ENCODE results near the gene EPB41L4A. TPM values are rescaled to one million over a fixed set of nuclear protein-coding genes. Genes with fewer than 3 reads are reported as not detected.
A peak's percentile ranks its signal among the peaks of the same experiment; 100 is the strongest.
"Not testable (repeated sequence)": the region's sequence is repeated elsewhere in the genome, so short reads cannot be mapped to it uniquely, and the experiment has no call there.

Gene EPB41L4A
- total and polyA plus RNA-seq, 4 donors, result 23.4 to 67.5 (median 40.4) TPM

- not testable (repeated sequence) for DNase-seq (ENCODE audit: low read depth in 4 of 6, low spot score in 6 of 6); H3K9me3 ChIP-seq (ENCODE audit: control insufficient read depth, insufficient read depth, low read length); H3K27ac ChIP-seq (ENCODE audit: low read depth, low read length); H3K4me3 ChIP-seq (ENCODE audit: low read depth, low read length); H3K36me3 ChIP-seq (ENCODE audit: control insufficient read depth, insufficient read depth, low read length); H3K4me1 ChIP-seq (ENCODE audit: control insufficient read depth, insufficient read depth, low read length); H3K27me3 ChIP-seq (ENCODE audit: control insufficient read depth, insufficient read depth, low read length)
- no CpG with 5 or more reads among the region's 3 CpGs for WGBS (ENCODE audit: insufficient coverage)
These were observed 7.1 kb upstream of the EPB41L4A start for GRCh38 chr5:112426202-112426601.

GRCh38 chr5:112419986-112420864 lies 1.1 kb upstream of the EPB41L4A start:
- Histone ChIP-seq H3K27me3 (ENCODE audit: control insufficient read depth, insufficient read depth, low read length) (no peaks in the 10 kb centered on the region), H3K27ac (ENCODE audit: low read depth, low read length) (peak overlapping the region; percentile 79), H3K4me3 (ENCODE audit: low read depth, low read length) (peak overlapping the region; percentile 92), H3K4me1 (ENCODE audit: control insufficient read depth, insufficient read depth, low read length) (peaks cover 8% of the 10 kb centered on the region), H3K9me3 (ENCODE audit: control insufficient read depth, insufficient read depth, low read length) (no peaks in the 10 kb centered on the region), H3K36me3 (ENCODE audit: control insufficient read depth, insufficient read depth, low read length) (no peaks in the 10 kb centered on the region)
- DNase-seq (ENCODE audit: low read depth in 4 of 6, low spot score in 6 of 6), result peak; percentile 67 to 94 (median 75)
- WGBS (ENCODE audit: insufficient coverage), result 0% methylated on average over 59 of the region's 64 CpGs

- no peaks in the 10 kb centered on the region for H3K27me3 ChIP-seq (ENCODE audit: control insufficient read depth, insufficient read depth, low read length)
- H3K9me3 ChIP-seq (ENCODE audit: control insufficient read depth, insufficient read depth, low read length), result no peaks in the 10 kb centered on the region
- DNase-seq (ENCODE audit: low read depth in 4 of 6, low spot score in 6 of 6), result peak in 3 of 6 donors; percentile 14 to 60 (median 21)
- H3K4me3 ChIP-seq (ENCODE audit: low read depth, low read length), result peak overlapping the region; percentile 92
- no peaks in the 10 kb centered on the region for H3K36me3 ChIP-seq (ENCODE audit: control insufficient read depth, insufficient read depth, low read length)
- peaks cover 8% of the 10 kb centered on the region for H3K4me1 ChIP-seq (ENCODE audit: control insufficient read depth, insufficient read depth, low read length)
- H3K27ac ChIP-seq (ENCODE audit: low read depth, low read length), result peak overlapping the region; percentile 38
- WGBS (ENCODE audit: insufficient coverage), result under 1% methylated on average over 37 of the region's 39 CpGs
These were observed 366 bp downstream of the EPB41L4A start for GRCh38 chr5:112418659-112419163.

- Histone ChIP-seq H3K36me3 (ENCODE audit: control insufficient read depth, insufficient read depth, low read length) (no peaks in the 10 kb centered on the region), H3K27me3 (ENCODE audit: control insufficient read depth, insufficient read depth, low read length) (no peaks in the 10 kb centered on the region), H3K4me3 (ENCODE audit: low read depth, low read length) (peak overlapping the region; percentile 92), H3K4me1 (ENCODE audit: control insufficient read depth, insufficient read depth, low read length) (peaks cover 8% of the 10 kb centered on the region), H3K9me3 (ENCODE audit: control insufficient read depth, insufficient read depth, low read length) (no peaks in the 10 kb centered on the region), H3K27ac (ENCODE audit: low read depth, low read length) (peak overlapping the region; percentile 50)
- peak; percentile 10 to 77 (median 32) for DNase-seq (ENCODE audit: low read depth in 4 of 6, low spot score in 6 of 6)
- 0% methylated on average over 12 of the region's 26 CpGs for WGBS (ENCODE audit: insufficient coverage)
These were observed 982 bp downstream of the EPB41L4A start for GRCh38 chr5:112417931-112418658.

GRCh38 chr5:112415552-112415951 lies 3.5 kb downstream of the EPB41L4A start:
- DNase-seq (ENCODE audit: low read depth in 4 of 6, low spot score in 6 of 6), result no peak
- no CpG with 5 or more reads among the region's 2 CpGs for WGBS (ENCODE audit: insufficient coverage)
- H3K36me3 ChIP-seq (ENCODE audit: control insufficient read depth, insufficient read depth, low read length), result no peaks in the 10 kb centered on the region
- no peaks in the 10 kb centered on the region for H3K9me3 ChIP-seq (ENCODE audit: control insufficient read depth, insufficient read depth, low read length)
- H3K4me1 ChIP-seq (ENCODE audit: control insufficient read depth, insufficient read depth, low read length), result peaks cover 8% of the 10 kb centered on the region
- no peak overlapping the region for H3K4me3 ChIP-seq (ENCODE audit: low read depth, low read length)
- no peaks in the 10 kb centered on the region for H3K27me3 ChIP-seq (ENCODE audit: control insufficient read depth, insufficient read depth, low read length)
- no peak overlapping the region for H3K27ac ChIP-seq (ENCODE audit: low read depth, low read length)

GRCh38 chr5:112413611-112414010 lies 5.5 kb downstream of the EPB41L4A start:
- no peaks in the 10 kb centered on the region for H3K36me3 ChIP-seq (ENCODE audit: control insufficient read depth, insufficient read depth, low read length)
- H3K4me1 ChIP-seq (ENCODE audit: control insufficient read depth, insufficient read depth, low read length), result peaks cover 2% of the 10 kb centered on the region
- WGBS (ENCODE audit: insufficient coverage), result 80% methylated on average over 1 of the region's 3 CpGs
- H3K27ac ChIP-seq (ENCODE audit: low read depth, low read length), result no peak overlapping the region
- H3K27me3 ChIP-seq (ENCODE audit: control insufficient read depth, insufficient read depth, low read length), result no peaks in the 10 kb centered on the region
- no peak for DNase-seq (ENCODE audit: low read depth in 4 of 6, low spot score in 6 of 6)
- H3K4me3 ChIP-seq (ENCODE audit: low read depth, low read length), result no peak overlapping the region
- H3K9me3 ChIP-seq (ENCODE audit: control insufficient read depth, insufficient read depth, low read length), result no peaks in the 10 kb centered on the region

GRCh38 chr5:112412346-112412745 lies 6.7 kb downstream of the EPB41L4A start:
- no peaks in the 10 kb centered on the region for H3K36me3 ChIP-seq (ENCODE audit: control insufficient read depth, insufficient read depth, low read length)
- no peak for DNase-seq (ENCODE audit: low read depth in 4 of 6, low spot score in 6 of 6)
- no peak overlapping the region for H3K4me3 ChIP-seq (ENCODE audit: low read depth, low read length)
- H3K27me3 ChIP-seq (ENCODE audit: control insufficient read depth, insufficient read depth, low read length), result no peaks in the 10 kb centered on the region
- no peaks in the 10 kb centered on the region for H3K9me3 ChIP-seq (ENCODE audit: control insufficient read depth, insufficient read depth, low read length)
- H3K27ac ChIP-seq (ENCODE audit: low read depth, low read length), result no peak overlapping the region
- WGBS (ENCODE audit: insufficient coverage), result 65% methylated on average over 2 of the region's 3 CpGs
- H3K4me1 ChIP-seq (ENCODE audit: control insufficient read depth, insufficient read depth, low read length), result no peaks in the 10 kb centered on the region

- H3K4me1 ChIP-seq (ENCODE audit: control insufficient read depth, insufficient read depth, low read length), result no peaks in the 10 kb centered on the region
- H3K4me3 ChIP-seq (ENCODE audit: low read depth, low read length), result no peak overlapping the region
- DNase-seq (ENCODE audit: low read depth in 4 of 6, low spot score in 6 of 6), result no peak
- 51% methylated on average over 5 of the region's 7 CpGs for WGBS (ENCODE audit: insufficient coverage)
- H3K27me3 ChIP-seq (ENCODE audit: control insufficient read depth, insufficient read depth, low read length), result no peaks in the 10 kb centered on the region
- no peaks in the 10 kb centered on the region for H3K36me3 ChIP-seq (ENCODE audit: control insufficient read depth, insufficient read depth, low read length)
- no peaks in the 10 kb centered on the region for H3K9me3 ChIP-seq (ENCODE audit: control insufficient read depth, insufficient read depth, low read length)
- H3K27ac ChIP-seq (ENCODE audit: low read depth, low read length), result no peak overlapping the region
These were observed 7.2 kb downstream of the EPB41L4A start for GRCh38 chr5:112411903-112412302.

- Histone ChIP-seq H3K36me3 (ENCODE audit: control insufficient read depth, insufficient read depth, low read length) (no peaks in the 10 kb centered on the region), H3K4me1 (ENCODE audit: control insufficient read depth, insufficient read depth, low read length) (no peaks in the 10 kb centered on the region), H3K27me3 (ENCODE audit: control insufficient read depth, insufficient read depth, low read length) (no peaks in the 10 kb centered on the region), H3K4me3 (ENCODE audit: low read depth, low read length) (no peak overlapping the region), H3K9me3 (ENCODE audit: control insufficient read depth, insufficient read depth, low read length) (no peaks in the 10 kb centered on the region), H3K27ac (ENCODE audit: low read depth, low read length) (no peak overlapping the region)
- WGBS (ENCODE audit: insufficient coverage), result no CpG with 5 or more reads among the region's 2 CpGs
- DNase-seq (ENCODE audit: low read depth in 4 of 6, low spot score in 6 of 6), result no peak
These were observed 11.4 kb downstream of the EPB41L4A start for GRCh38 chr5:112407666-112408065.
